ENCODE results near the gene CENPM. TPM values are rescaled to one million over a fixed set of nuclear protein-coding genes. Genes with fewer than 3 reads are reported as not detected.

CENPM gene
- total and polyA plus RNA-seq, 9 of the 15 experiments (the other 6 are each of a cell fraction or from before 2014, with no cell fraction given): 11.3 to 67.7 (median 32.3) TPM

DNA sequence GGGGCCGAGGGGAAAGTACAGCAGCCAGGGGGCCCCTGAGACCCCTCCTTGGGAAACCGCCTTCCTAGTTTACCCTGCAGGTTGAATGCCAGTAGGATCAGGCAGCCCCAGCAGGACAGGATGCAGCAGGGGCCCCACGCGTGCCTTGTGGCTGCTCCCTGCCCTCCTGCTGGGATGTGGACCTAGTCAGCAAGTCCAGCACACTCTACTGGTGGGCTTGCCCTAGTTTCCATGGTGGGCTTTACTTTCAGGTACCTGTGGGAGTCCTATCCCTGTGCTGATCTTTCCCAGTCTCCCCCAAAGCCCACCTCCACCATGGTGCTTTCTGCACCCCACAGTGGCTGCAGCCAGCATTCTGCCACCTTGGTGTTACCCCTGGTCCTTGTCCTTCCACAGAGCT is 54.2 kb downstream of the CENPM start:
- H3K9me3 ChIP-seq (replicated peaks; ENCODE audit: control insufficient read depth, insufficient read depth, low read depth, low read length): no peaks in the 10 kb centered on the region

More for the DNA sequence above, 54.2 kb downstream of the CENPM start:
- DNase-seq (ENCODE audit: extremely low read depth in 1 of 4, low spot score in 3 of 4) (no peak), FAIRE-seq (no peak), ATAC-seq (no peak)
- H3K27ac ChIP-seq (ENCODE audit: extremely low read depth, low read depth, low read length): no peak overlapping the region
- H4K20me1 ChIP-seq (replicated peaks; ENCODE audit: control insufficient read depth, insufficient read depth, low read length): no peaks in the 10 kb centered on the region
- in situ Hi-C loops (cut with MboI) (no loop called here), intact Hi-C loops (cut with micrococcal nuclease) (no loop called here)
- POLR2A ChIA-PET: no interaction called here
- H3K4me2 ChIP-seq (ENCODE audit: insufficient read depth, low read length): no peak overlapping the region
- H2AFZ ChIP-seq (ENCODE audit: low read depth, low read length): no peak overlapping the region
- TF ChIP-seq SIX5 (IDR thresholded peaks at IDR 0.05; ENCODE audit: borderline replicate concordance in 1 of 2, insufficient read depth in 1 of 2, low read depth in 1 of 2, low read length in 2 of 2): no peak
- no peak for TF ChIP-seq ZNF212 (CRISPR knock-in tag; IDR thresholded peaks at IDR 0.05)
- TF ChIP-seq, protein P1, sequence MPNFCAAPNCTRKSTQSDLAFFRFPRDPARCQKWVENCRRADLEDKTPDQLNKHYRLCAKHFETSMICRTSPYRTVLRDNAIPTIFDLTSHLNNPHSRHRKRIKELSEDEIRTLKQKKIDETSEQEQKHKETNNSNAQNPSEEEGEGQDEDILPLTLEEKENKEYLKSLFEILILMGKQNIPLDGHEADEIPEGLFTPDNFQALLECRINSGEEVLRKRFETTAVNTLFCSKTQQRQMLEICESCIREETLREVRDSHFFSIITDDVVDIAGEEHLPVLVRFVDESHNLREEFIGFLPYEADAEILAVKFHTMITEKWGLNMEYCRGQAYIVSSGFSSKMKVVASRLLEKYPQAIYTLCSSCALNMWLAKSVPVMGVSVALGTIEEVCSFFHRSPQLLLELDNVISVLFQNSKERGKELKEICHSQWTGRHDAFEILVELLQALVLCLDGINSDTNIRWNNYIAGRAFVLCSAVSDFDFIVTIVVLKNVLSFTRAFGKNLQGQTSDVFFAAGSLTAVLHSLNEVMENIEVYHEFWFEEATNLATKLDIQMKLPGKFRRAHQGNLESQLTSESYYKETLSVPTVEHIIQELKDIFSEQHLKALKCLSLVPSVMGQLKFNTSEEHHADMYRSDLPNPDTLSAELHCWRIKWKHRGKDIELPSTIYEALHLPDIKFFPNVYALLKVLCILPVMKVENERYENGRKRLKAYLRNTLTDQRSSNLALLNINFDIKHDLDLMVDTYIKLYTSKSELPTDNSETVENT (CRISPR knock-in tag; IDR thresholded peaks at IDR 0.05): no peak
- no peak for TF ChIP-seq KDM4B (IDR thresholded peaks at IDR 0.05; ENCODE audit: borderline replicate concordance in 2 of 2, low read depth in 1 of 2)
- no peak for TF ChIP-seq ZNF12 (CRISPR knock-in tag; IDR thresholded peaks at IDR 0.05)
- no peak for TF ChIP-seq FOXJ2 (tag; IDR thresholded peaks at IDR 0.05)
- no peak for TF ChIP-seq CCAR2 (IDR thresholded peaks at IDR 0.05; ENCODE audit: low read depth, low read length)
- no peak for TF ChIP-seq TCF7L2 (IDR thresholded peaks at IDR 0.05; ENCODE audit: low read depth, low read length)
- no peak for TF ChIP-seq SREBF2 (CRISPR knock-in tag; IDR thresholded peaks at IDR 0.05)
- TF ChIP-seq TAL1 (IDR thresholded peaks at IDR 0.05): no peak
- TF ChIP-seq, protein P2, sequence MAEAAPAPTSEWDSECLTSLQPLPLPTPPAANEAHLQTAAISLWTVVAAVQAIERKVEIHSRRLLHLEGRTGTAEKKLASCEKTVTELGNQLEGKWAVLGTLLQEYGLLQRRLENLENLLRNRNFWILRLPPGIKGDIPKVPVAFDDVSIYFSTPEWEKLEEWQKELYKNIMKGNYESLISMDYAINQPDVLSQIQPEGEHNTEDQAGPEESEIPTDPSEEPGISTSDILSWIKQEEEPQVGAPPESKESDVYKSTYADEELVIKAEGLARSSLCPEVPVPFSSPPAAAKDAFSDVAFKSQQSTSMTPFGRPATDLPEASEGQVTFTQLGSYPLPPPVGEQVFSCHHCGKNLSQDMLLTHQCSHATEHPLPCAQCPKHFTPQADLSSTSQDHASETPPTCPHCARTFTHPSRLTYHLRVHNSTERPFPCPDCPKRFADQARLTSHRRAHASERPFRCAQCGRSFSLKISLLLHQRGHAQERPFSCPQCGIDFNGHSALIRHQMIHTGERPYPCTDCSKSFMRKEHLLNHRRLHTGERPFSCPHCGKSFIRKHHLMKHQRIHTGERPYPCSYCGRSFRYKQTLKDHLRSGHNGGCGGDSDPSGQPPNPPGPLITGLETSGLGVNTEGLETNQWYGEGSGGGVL (CRISPR knock-in tag; IDR thresholded peaks at IDR 0.05): no peak
- H3K9ac ChIP-seq (ENCODE audit: insufficient read depth in 1 of 2, low read depth in 2 of 2, low read length in 2 of 2): no peak overlapping the region
- H3K36me3 ChIP-seq (ENCODE audit: control insufficient read depth, insufficient read depth, low read length): peaks cover 81% of the 10 kb centered on the region; the same call in 2 of the 3 replicates
- no peaks in the 10 kb centered on the region; the same call in 2 of the 3 replicates for H3K79me2 ChIP-seq (ENCODE audit: control insufficient read depth, insufficient read depth, low read length)
- H3K27me3 ChIP-seq (ENCODE audit: control insufficient read depth in 2 of 2, insufficient read depth in 2 of 2, low read length in 2 of 2): no peaks in the 10 kb centered on the region
- H3K9me1 ChIP-seq (ENCODE audit: control insufficient read depth, insufficient read depth, low read length): no peaks in the 10 kb centered on the region
- CTCF ChIA-PET (ENCODE audit: low intra/inter-chr PET ratio): no interaction called here
- WGBS (ENCODE audit: insufficient coverage, low coverage, missing lambda C conversion rate): no CpG with 5 or more reads among the region's 4 CpGs
- no peaks in the 10 kb centered on the region; a peak in 1 of 5 replicates for H3K4me1 ChIP-seq (replicated peaks in 1 of 2; ENCODE audit: control insufficient read depth in 2 of 2, insufficient read depth in 2 of 2, low read length in 2 of 2)
- H3K4me3 ChIP-seq: no peak overlapping the region
- BruUV-seq (replicated peaks): no TSS peak

Measured in K562 (cell line).